B cell (primary cell): ENCODE results near the gene TRPT1. TPM values are rescaled to one million over a fixed set of nuclear protein-coding genes. Genes with fewer than 3 reads are reported as not detected.

Experiments
- ATAC-seq: fragments of 200-7000 bp; cut with Tn5 transposase; one replicate; pipeline ENCODE4 v1.10.0; 2021; ENCODE audit warnings: low read depth, mild to moderate bottlenecking, moderate number of reproducible peaks, moderate library complexity
- CTCF ChIA-PET: fragments of 350-600 bp; sonication (Branson Sonifier 250); formaldehyde crosslinking; loops from one replicate; lab custom pipeline; 2021; ENCODE audit warnings: antibody characterized with exemption, inconsistent platforms; lab: Charles Lee
- POLR2A ChIA-PET: fragments of 350-600 bp; sonication (Branson Sonifier 250); formaldehyde crosslinking; loops from one replicate; lab custom pipeline; 2021; ENCODE audit warnings: antibody characterized with exemption; lab: Charles Lee
- DNase-seq: peaks from one replicate; pipeline ENCODE4 v3.0.0; 2013
- H2AFZ ChIP-seq: 2 replicates; pipeline ENCODE4 v1.6.1; 2012; ENCODE audit warnings: mild to moderate bottlenecking, low read depth, low read length; ENCODE audit not compliant: insufficient read depth, poor library complexity, severe bottlenecking
- H3K27ac ChIP-seq, 2 donors: 1 replicate in 1 of 2; 2 replicates in 1 of 2; pipeline ENCODE4 v1.5.1; 2012 to 2013; ENCODE audit warnings: low read length in 2 of 2, mild to moderate bottlenecking in 2 of 2, moderate library complexity in 1 of 2
- H3K27me3 ChIP-seq, 4 experiments: fragments of 200-600 bp in 1 of 4; sonication (generic) in 1 of 4; replicated peaks in 1 of 4; 1 replicate in 2 of 4; 2 replicates in 2 of 4; pipeline versions ENCODE4 v1.6.1 to v1.7.0; 2013 to 2016; ENCODE audit warnings: low read length in 3 of 4, mild to moderate bottlenecking in 2 of 4, mixed read lengths in 1 of 4, moderate library complexity in 1 of 4; ENCODE audit not compliant: insufficient read depth in 4 of 4, control insufficient read depth in 3 of 4; ENCODE audit errors: control extremely low read depth in 1 of 4
- H3K36me3 ChIP-seq, 2 experiments: replicated peaks in 1 of 2; 1 replicate in 1 of 2; 2 replicates in 1 of 2; pipeline versions ENCODE4 v1.6.1 to v1.7.1; 2013; ENCODE audit warnings: low read length in 1 of 2; ENCODE audit not compliant: insufficient read depth in 2 of 2, control insufficient read depth in 1 of 2; ENCODE audit errors: control extremely low read depth in 1 of 2, extremely low read depth in 1 of 2
- H3K4me1 ChIP-seq, 2 donors: fragments of 200-600 bp in 1 of 2; sonication (generic) in 1 of 2; 1 replicate in 1 of 2; 2 replicates in 1 of 2; pipeline versions ENCODE4 v1.5.1 to v1.6.1; 2013 to 2017; ENCODE audit warnings: low read length in 2 of 2; ENCODE audit not compliant: control insufficient read depth in 2 of 2, insufficient read depth in 2 of 2
- H3K4me2 ChIP-seq: replicated peaks from 2 replicates; pipeline ENCODE3; 2012; ENCODE audit warnings: mild to moderate bottlenecking, low read depth, low read length; ENCODE audit not compliant: poor library complexity, severe bottlenecking
- H3K4me3 ChIP-seq, 5 experiments: fragments of 200-600 bp in 1 of 5; sonication (generic) in 1 of 5; 1 replicate in 3 of 5; 2 replicates in 2 of 5; pipeline versions ENCODE4 v1.5.1 to v1.7.0; 2011 to 2016; ENCODE audit warnings: low read length in 4 of 5, mild to moderate bottlenecking in 4 of 5, low read depth in 2 of 5, control low read depth in 1 of 5, moderate library complexity in 1 of 5; ENCODE audit not compliant: insufficient read depth in 1 of 5; ENCODE audit errors: control extremely low read depth in 1 of 5, extremely low read depth in 1 of 5
- H3K79me2 ChIP-seq: fragments of 200-600 bp; sonication (generic); one replicate; pipeline ENCODE4 v1.6.0; 2016; ENCODE audit warnings: low read length; ENCODE audit not compliant: control insufficient read depth, insufficient read depth
- H3K9ac ChIP-seq: fragments of 200-600 bp; sonication (generic); 2 replicates; pipeline ENCODE4 v1.6.1; 2017; ENCODE audit warnings: mild to moderate bottlenecking, low read length, moderate library complexity
- H3K9me3 ChIP-seq, 3 donors: one replicate each; pipeline versions ENCODE4 v1.6.1 to v1.7.1; 2013; ENCODE audit warnings: low read length in 2 of 3; ENCODE audit not compliant: control insufficient read depth in 2 of 3, insufficient read depth in 1 of 3; ENCODE audit errors: control extremely low read depth in 1 of 3
- H4K20me1 ChIP-seq: 2 replicates; pipeline ENCODE4 v1.6.0; 2012; ENCODE audit warnings: mild to moderate bottlenecking, low read length; ENCODE audit not compliant: insufficient read depth, control insufficient read depth, poor library complexity, severe bottlenecking
- H3K27ac Mint-ChIP-seq: one replicate; pipeline ENCODE4 v1.8.0; 2021; ENCODE audit warnings: mixed read lengths
- H3K27me3 Mint-ChIP-seq: one replicate; pipeline ENCODE4 v1.8.0; 2021; ENCODE audit warnings: mixed read lengths
- H3K4me1 Mint-ChIP-seq: one replicate; pipeline ENCODE4 v1.8.0; 2021; ENCODE audit warnings: mixed read lengths
- H3K4me3 Mint-ChIP-seq: one replicate; pipeline ENCODE4 v1.8.0; 2021; ENCODE audit warnings: mixed read lengths
- H3K9me3 Mint-ChIP-seq: one replicate; pipeline ENCODE4 v1.8.0; 2022; ENCODE audit warnings: mixed read lengths; ENCODE audit not compliant: insufficient read depth
- CTCF ChIP-seq: fragments of 200-600 bp; IDR thresholded peaks from one replicate; pipeline ENCODE4 v1.8.0; 2022; ENCODE audit warnings: antibody characterized with exemption, mild to moderate bottlenecking
- EZH2 ChIP-seq: IDR thresholded peaks from 2 replicates; pipeline ENCODE4 v1.6.1; 2012; ENCODE audit warnings: borderline replicate concordance, low read depth, mild to moderate bottlenecking, moderate library complexity, low read length; ENCODE audit not compliant: insufficient read depth, poor library complexity, severe bottlenecking
- WGBS: methylation state at CpG from one replicate; pipeline ENCODE4 v1.1.5; 2013; ENCODE audit warnings: missing lambda C conversion rate; ENCODE audit not compliant: insufficient coverage; 5-methylcytosine and 5-hydroxymethylcytosine counted together
- intact Hi-C: fragments of 100-400 bp; cut with micrococcal nuclease; formaldehyde crosslinking; loops from one replicate; pipeline ENCODE4 v1.10.0; 2022
- polyA plus RNA-seq: library from polyadenylated mRNA; depleted of rRNA; stranded (reverse); fragments of >200 nt; gene quantifications from 2 replicates; pipeline ENCODE4 v1.2.3, GENCODE V29; 2012
- total RNA-seq, 2 donors: library from RNA; stranded (reverse); fragments of 120-200 nt in 1 of 2; gene quantifications; 1 replicate in 1 of 2; 2 replicates in 1 of 2; pipeline versions ENCODE4 v1.2.3 to v1.2.4, GENCODE V29; 2013 to 2022

Gene TRPT1
- total and polyA plus RNA-seq, 2 donors (not counting 1 experiment from before 2014, with no cell fraction given), result 59.6 to 145 TPM

- TF ChIP-seq CTCF (no peak), EZH2 (no peak)
- peak within 1 kb of the TSS; percentile 74 for H2AFZ ChIP-seq
These were observed 19.3 kb downstream of the TRPT1 start, which contains the start of gene FERMT3 for GRCh38 chr11:64206457-64207255. FERMT3 (plus strand) TSS chr11:64206721; CDS start chr11:64207365, 644 bp downstream.

More at GRCh38 chr11:64206457-64207255, 19.3 kb downstream of the TRPT1 start, which contains the start of gene FERMT3:
- Mint-ChIP-seq H3K4me3 (peak within 1 kb of the TSS; percentile 90), H3K27ac (peak within 1 kb of the TSS; percentile 96), H3K9me3 (no peaks in the 10 kb centered on the region), H3K4me1 (peaks cover 49% of the 10 kb centered on the region), H3K27me3 (no peaks in the 10 kb centered on the region)
- Histone ChIP-seq H3K4me2 (peak within 1 kb of the TSS; percentile 99), H3K79me2 (peaks cover 37% of the 10 kb centered on the region), H3K36me3 (peaks cover 0 to 43% of the 10 kb centered on the region in 2 experiments), H4K20me1 (peaks cover 33% of the 10 kb centered on the region), H3K9ac (peak within 1 kb of the TSS; percentile 93), H3K27ac (peak within 1 kb of the TSS; percentile 73 to 90), H3K4me1 (peaks cover 30 to 46% of the 10 kb centered on the region in 2 donors), H3K27me3 (no peaks in the 10 kb centered on the region), H3K4me3 (peak within 1 kb of the TSS; percentile 69 to 95 (median 79)), H3K9me3 (no peaks in the 10 kb centered on the region)
- intact Hi-C loops, result loop anchor here (1.0 to 10.0 kb wide), 5 partner anchors 20 to 448 kb away; partner anchors contain the start of genes DNAJC4, FKBP2, NUDT22 and TRPT1
- ChIA-PET CTCF (interaction anchor here (1.0 to 10.3 kb wide), 18 partner anchors 10 to 446 kb away, joined by 3 to 243 read pairs (median 7); partner anchors contain the start of genes CATSPERZ, ESRRA, FKBP2 and NUDT22), POLR2A (interaction anchor here (0.6 to 4.8 kb wide), 18 partner anchors 13 to 111 kb away, joined by 3 to 78 read pairs (median 6); partner anchors contain the start of genes BAD, DNAJC4, ESRRA and FKBP2)
- WGBS, result 4% methylated on average over 24 of the region's 27 CpGs
- peak; percentile 73 for DNase-seq
- peak; percentile 61 for ATAC-seq
